Vagina (tissue), 2 donors: ENCODE data around the gene GATA2.

ENCODE experiments used
- POLR2A ChIP-seq, 2 donors: fragments of 450-650 bp; IDR thresholded peaks; one replicate each; pipeline ENCODE4 v1.6.1; 2017; ENCODE audit warnings: antibody characterized with exemption in 2 of 2, mild to moderate bottlenecking in 2 of 2, moderate library complexity in 2 of 2
- TF ChIP-seq, protein P1 (sequence below), 3 experiments: fragments of 450-650 bp in 2 of 3; fragments of 200-600 bp in 1 of 3; sonication (generic) in 1 of 3; IDR thresholded peaks; one replicate each; pipeline ENCODE4 v1.5.1; 2017 to 2019; ENCODE audit warnings: antibody characterized with exemption in 3 of 3, mild to moderate bottlenecking in 2 of 3, moderate library complexity in 2 of 3

DNA sequence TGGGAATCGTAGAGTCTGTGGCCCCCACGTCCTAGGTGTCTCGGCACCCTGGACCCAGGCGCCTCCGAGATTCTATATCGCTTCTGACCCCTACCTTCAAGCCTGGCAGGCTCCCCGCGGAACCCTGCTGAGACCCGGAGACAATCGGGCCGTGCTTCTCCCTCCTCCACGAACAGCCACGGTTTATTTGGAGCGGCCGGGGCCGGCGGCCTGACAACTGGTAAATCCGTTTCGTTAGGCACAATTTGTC, 1.4 kb downstream of the GATA2 start:
- TF ChIP-seq, protein P1, sequence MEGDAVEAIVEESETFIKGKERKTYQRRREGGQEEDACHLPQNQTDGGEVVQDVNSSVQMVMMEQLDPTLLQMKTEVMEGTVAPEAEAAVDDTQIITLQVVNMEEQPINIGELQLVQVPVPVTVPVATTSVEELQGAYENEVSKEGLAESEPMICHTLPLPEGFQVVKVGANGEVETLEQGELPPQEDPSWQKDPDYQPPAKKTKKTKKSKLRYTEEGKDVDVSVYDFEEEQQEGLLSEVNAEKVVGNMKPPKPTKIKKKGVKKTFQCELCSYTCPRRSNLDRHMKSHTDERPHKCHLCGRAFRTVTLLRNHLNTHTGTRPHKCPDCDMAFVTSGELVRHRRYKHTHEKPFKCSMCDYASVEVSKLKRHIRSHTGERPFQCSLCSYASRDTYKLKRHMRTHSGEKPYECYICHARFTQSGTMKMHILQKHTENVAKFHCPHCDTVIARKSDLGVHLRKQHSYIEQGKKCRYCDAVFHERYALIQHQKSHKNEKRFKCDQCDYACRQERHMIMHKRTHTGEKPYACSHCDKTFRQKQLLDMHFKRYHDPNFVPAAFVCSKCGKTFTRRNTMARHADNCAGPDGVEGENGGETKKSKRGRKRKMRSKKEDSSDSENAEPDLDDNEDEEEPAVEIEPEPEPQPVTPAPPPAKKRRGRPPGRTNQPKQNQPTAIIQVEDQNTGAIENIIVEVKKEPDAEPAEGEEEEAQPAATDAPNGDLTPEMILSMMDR (IDR thresholded peaks at IDR 0.05) = no peak
- TF ChIP-seq POLR2A (IDR thresholded peaks at IDR 0.05) = no peak
